GM04504 (cell line): Measurements from ENCODE around the gene TRUB1.
"Not testable (repeated sequence)": the region's sequence is repeated elsewhere in the genome, so short reads cannot be mapped to it uniquely, and the experiment has no call there.

Source experiments
- DNase-seq: peaks from one replicate; pipeline ENCODE4 v3.0.0-alpha.2; 2012; ENCODE audit warnings: low read depth

Gene TRUB1

DNA sequence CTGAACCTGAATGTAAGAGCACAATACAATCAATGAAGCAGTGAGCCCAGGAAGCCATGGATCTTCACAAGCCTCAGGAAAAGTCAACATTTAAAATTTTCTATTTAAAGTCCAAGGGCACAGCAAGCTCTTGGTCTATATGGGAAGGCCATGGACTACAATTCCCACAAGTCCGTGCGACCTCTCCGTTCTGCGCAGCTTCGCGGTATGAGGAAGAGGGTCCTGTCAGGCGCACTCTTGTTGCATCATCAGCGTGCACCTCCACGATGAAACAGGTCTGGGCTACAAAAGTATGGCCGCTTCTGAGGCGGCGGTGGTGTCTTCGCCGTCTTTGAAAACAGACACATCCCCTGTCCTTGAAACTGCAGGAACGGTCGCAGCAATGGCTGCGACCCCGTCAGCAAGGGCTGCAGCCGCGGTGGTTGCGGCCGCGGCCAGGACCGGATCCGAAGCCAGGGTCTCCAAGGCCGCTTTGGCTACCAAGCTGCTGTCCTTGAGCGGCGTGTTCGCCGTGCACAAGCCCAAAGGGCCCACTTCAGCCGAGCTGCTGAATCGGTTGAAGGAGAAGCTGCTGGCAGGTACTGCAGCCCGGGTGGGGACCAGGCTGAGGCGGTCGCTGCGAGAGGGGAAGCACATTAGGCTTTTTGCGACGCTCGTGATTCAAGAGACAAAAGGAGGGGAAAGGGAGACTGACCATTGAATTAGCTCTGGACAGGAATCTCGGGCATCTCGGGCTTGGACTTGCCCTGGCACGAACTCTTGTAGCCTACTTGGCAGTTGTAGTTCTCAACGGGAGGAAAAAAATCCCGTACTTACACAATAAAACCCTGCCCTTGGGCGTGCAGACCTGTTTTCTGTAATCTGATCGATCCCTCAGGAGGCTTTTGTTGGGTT lies at the start of gene TRUB1:
Gene TRUB1, plus strand, starts transcription at position 234 of the 894 bp plus-strand sequence. Its CDS starts 59 bp downstream, at position 293.
- DNase-seq: peak; percentile 85

DNA sequence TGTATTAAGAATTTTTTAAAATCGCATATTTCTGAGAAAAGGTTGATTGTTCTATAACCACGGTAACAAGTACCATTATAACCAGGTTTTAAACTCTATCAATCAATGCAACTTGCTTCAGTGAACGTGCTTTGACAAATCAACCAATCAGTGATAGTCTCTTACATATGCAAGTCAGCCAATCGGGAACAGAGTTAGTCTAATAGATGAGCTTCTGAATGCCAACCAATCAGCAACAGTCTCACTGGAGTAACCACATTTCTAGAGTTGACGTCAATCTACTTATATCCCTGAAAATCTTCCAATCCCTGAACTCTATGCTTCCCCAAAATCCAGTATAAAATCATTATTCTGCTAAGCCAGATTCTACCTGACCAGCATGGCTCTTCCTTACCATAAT lies 44.7 kb upstream of the TRUB1 start:
- DNase-seq: no peak

DNA sequence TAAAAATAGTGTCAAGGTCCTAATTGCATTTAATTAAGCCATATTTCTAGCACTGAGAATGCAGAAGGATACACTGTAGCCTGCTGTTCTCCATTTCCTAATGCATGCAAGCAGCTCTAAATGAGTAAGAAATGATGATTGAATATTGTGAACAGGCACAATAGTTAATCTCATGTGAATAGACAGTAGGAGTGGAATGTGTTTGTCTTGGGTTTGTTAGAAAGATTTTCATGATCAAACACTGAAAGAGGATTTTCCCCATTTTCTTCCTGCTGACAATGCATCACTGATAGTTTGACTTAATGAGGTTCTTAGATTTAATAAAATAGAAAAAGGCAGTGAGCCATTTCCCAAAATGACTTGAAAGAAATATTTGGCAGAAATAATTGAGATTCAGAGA lies 43.1 kb upstream of the TRUB1 start:
- DNase-seq: no peak

DNA sequence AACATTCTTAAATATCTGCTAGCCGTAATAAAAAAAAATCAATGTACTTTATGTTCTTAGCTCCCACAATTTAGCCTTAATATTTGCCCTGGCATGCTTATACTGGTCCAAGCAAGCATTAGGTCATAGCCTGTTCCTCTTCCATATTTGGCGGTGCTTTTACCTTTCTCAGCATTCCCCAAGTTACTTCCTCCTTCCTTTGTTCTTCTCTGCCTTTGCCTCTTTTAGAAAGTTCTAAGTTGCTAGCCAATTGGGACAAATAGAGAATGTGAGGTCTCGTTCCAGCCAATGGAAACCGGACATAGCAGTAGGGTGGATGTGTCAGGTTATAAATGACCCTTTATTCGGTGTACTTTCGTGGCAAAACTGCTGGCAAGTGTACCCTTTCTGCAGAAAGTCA lies 41.0 kb upstream of the TRUB1 start:
- DNase-seq: not testable (repeated sequence)

DNA sequence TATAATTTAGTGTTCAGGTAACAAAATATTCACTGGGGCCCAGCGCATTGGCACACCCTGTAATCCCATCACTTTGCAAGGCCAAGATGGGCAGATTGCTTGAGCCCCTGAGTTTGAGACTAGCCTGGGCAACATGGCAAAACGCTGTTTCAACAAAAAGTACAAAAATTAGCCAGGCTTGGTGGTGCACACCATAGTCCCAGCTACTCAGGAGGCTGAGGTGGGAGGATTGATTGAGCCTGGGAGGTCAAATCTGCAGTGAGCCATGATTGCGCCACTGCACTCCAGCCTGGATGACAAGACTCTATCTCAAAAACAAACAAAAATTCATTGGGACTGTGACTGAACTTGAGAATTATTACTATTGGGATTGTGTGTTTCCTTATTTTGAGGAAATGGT lies 40.4 kb upstream of the TRUB1 start:
- no peak for DNase-seq

DNA sequence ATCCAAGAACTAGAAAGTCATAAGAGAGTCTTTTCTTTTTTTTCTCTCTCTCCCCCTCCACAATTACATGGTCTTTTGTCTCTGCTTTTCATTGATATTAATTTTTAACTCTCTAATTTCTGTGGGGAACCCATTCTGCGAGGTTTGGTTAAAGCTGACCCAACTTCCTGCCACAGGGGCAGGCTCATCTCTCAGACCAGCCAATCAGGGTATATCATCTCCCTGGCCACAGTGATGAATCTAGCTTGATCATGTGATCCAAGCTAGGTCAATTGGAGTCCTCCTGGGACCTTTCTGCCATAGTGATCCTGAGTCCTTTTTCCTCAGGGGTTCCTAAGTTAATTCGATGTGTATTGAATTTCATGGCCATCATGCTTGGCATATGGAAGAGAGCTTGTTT lies 38.0 kb upstream of the TRUB1 start:
- no peak for DNase-seq

DNA sequence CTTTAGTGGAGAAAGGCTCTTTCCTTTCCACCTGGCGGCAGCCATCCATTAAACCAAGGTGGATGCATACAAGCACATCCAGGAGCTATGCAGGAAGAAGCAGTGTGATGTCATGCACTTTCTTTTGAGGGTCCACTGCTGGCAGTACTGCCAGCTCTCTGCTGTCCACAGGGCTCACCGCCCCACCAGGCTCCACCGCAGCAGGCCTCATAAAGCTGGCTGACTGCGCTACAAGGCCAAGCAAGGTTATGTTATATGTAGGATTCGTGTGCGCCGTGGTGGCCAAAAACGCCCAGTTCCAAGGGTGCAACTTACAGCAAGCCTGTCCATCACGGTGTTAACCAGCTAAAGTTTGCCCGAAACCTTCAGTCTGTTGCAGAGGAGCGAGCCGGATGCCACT lies 37.3 kb upstream of the TRUB1 start:
- no peak for DNase-seq

DNA sequence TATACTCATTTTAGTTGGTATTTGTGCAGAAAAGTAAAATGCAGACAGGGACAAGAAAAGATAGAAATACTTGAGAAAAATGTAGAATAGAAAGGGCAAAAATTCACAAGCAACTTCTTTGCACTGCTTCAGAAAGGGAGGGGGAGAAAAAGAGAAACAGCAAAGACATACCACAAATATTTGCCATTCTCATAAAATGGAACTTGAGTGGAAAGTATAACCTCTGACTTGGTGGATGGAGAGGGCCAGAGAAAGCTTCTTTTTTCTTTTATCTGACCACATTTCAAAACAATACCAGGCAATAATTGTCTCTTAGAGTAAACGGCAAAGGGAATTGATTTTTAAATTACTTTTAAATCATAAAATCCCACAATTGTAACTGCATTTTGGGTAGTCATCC lies 35.8 kb upstream of the TRUB1 start:
- no peak for DNase-seq

DNA sequence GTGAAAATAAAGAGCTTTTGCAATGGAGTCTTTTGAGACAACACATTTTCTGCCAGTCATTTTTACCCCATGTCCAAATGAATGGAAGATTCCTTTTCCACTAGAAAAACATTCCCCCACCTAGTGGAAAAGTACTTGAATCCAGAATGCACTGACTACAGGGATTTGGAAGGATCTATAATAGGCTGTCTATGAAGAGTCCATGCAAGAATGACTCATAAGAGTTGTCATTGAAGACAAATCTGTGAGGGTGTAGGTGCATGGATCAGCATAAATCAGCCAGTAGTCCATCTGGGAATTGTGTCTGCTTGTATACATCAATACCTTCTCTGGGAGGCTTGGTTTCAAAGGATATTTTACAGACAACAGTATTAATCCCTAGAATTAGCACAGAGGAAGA lies 32.5 kb upstream of the TRUB1 start:
- no peak for DNase-seq

DNA sequence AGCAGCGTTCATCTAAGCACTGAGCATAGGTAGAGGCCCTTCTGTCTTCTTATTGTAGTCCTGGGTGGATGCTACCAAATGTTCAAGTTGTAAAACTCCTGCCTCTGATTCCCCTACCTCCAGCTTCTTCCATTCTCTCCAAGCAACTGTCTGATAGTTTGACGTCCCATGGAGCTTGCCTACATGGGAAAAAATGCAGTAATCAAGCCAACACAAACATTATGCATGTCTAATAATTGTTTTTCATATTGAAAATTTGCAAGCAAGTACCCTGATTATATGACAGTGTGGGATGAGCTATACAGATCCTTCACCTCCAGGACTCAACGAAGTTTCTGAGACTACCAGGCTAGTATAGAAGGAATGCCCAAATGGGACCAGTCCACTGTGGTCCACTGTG lies 31.0 kb upstream of the TRUB1 start:
- DNase-seq: no peak

DNA sequence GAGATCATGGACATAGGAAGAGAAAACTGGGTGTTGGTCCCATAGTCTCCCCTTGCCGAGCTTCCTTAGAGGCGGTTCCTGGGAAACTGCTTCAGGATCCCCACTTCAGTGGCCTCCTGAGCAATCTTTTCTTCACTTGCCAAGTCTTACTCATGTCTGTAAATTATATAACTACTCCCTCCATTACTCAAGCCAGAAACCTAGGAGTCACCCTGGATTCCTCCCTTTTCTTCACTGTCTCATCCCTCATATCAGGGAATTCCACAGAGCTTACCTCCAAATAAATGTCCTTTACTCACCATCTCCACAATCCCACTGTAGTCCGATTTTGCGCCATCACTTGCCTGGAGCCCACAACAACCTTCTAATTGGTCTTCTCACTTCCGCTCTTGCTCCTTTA lies 29.1 kb upstream of the TRUB1 start:
- no peak for DNase-seq

DNA sequence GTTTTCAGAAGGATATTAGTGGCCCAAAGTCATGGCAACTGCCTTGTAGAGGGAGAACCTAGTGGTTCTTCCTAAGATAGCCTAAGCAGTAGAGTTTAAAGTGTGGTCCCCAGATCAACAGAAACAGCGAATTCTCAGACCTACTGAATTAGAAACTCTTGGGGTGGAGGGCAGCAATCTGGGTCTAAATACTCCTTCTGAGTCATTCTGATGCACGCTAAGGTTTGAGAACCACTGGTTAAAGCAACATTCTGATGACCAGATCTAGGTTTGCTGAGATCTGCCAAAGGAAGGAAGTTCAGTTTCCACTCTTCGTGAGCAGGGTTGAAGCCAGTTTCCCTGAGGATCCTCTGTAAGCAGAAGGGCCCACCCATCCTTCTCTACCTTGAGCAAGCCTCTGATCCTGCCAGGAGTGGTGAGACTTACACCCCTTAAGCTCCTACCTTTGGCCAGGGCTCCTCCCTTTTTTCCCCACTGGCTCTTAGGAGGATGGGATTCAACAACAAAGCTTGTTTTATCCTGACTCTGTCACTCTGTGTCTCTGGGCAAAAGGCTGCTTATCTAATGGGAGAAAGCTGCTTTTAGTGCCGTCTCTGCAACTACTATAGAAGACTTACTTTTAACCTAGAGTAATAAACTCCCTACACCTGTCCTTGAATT lies 26.8 kb upstream of the TRUB1 start:
- DNase-seq: no peak

DNA sequence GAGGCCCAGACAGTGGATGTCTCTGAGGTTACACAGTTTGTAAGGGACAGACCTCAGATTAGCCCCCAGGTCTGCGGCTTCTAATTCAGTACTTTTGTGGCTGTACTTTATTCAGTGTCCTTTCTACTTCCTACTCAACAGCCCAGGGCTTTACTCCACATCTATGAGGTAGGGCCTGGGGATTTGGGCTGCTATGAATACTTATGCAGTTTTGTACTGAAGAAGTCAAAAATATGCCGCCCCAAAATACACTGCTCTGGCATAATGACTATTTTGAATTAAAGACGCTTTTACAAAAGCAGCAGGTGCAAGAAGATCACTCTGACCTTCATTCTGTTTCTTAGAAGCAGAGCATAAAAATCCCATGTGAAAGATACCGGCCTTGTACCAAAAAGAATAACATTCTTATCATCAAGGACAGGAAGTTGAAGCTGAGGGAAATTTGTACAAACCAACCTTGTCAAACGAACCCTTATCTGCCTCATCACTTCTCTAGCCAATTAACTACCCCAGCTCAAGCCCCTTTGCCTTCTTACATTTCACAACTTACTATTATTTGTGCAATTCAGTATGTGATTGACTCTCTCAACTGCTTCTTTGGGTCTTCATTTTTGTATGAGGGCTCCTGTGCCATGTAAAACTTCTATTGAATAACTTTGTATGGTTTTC lies 26.1 kb upstream of the TRUB1 start:
- DNase-seq: no peak

DNA sequence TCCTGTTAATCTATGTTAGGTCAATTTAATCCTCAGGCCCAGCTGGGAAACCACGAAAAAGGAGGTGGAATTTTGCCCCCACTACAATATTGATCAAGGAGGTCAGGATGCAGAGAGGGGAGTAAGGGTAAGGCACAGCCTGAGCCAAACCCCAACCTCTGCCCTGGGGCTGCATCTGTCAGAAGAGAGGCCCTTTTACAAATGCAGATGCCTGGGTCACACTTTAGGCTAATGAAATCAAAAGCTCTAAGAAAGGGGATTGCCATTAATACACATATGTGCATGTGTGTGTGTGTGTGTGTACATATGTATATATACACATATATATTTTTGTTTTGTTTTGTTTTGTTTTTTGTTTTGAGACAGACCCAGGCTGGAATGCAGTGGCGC lies 25.5 kb upstream of the TRUB1 start:
- no peak for DNase-seq

DNA sequence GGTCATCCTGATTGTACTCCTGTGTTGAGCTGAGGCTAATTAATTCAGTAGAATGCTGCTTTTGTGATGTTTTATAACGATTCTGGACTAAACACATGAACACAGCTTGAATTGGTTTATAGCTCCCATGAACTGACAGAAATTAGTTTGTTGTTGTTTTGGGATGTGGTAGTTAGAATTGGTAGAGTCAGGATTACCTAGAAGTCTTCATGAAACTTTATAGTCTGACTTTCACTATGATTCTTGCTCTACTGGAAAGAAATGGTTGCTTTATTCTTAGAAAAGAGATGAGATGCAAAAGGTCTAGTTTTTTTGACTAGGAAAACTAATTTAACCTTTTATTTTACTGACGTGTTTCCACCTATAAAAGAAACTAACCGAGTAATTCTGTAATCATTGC lies 23.4 kb upstream of the TRUB1 start:
- no peak for DNase-seq

DNA sequence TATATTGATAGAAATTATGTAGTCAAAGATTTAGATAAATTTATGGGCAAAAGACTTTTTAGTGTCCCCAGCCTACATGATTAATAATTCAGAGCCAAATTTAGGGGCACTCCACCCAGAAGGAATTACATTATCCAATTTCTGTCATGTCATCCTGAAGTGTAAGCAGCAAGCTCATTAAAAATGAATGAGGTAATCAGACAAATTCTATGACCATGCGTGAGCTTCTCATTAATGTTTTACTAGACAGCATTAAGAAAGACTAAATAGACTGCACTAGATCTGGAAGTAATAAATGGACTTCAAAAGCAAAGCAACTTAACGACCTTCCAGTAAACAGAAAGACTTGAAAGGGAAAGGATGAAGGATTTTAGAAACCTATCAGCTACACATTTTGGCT lies 22.7 kb upstream of the TRUB1 start:
- no peak for DNase-seq

DNA sequence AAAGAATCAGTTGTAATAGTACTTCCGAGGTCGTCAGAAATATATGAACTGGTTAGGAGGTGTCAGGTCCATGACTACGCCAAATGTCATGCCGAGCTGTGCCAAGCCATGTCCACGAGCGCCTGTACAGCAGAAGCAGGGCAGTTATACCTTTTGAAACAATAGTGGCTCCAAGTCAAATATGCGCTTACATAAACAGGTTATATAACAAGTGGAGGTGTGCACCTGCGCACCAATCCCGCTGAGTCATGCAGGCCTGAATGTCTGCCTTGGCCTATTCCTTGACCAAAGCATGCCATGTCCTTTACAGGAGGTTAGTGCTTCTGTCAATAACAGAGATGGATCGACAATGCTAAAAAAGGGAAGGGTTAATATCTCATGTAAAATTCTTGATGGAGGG lies 21.3 kb upstream of the TRUB1 start:
- no peak for DNase-seq

DNA sequence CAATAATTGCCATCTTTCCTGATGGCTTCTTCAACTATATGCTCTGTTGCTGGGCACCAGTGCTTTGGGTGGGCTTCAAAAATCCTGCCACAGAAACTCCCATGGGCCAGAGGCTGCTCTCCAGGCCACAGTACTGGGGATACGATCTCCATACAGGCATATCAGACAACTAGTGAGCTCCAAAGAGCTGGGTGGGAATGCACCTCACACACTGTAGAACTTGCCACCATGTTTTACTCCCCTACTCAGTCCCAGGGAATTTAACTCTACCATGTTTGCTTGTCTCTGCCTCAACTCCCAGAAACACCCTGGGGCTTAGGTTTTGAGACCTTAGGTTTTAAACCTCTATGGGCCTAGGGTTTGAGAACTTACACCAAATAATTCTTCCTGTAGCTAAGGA lies 20.5 kb upstream of the TRUB1 start:
- no peak for DNase-seq

DNA sequence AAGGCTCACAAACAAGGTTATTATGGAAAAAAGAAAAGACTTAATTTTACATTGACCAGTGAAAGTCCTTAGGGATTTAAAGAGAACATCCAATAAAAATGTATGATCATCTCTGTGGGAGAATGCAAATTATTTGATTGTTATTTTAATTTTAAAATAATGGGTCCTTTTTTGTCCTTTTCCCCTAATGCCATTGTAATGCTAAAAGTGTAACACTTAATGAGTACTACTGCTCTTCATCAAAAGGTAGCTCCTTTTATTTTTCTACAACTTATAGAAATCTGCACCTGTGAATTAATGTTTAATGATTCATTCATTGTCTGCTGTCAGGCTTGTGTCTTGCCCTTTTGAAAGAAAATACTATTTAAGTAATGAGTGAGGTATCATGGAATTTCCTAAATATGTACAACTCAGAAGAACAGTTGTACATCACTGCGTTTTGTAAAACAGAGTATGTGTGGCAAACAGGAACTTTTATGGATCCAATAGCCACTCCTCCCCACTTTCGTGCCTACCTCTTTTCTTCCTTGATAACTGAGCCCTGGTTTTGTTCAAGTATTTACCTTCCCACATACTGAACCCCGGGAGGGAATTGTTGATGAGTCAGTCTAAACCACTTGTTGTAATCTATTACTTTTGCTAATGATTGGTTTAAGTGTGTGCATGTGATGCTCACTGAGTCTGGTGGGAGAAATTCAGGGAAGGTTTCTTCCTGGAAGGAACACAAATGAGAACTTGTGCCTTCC lies 19.9 kb upstream of the TRUB1 start:
- no peak for DNase-seq

DNA sequence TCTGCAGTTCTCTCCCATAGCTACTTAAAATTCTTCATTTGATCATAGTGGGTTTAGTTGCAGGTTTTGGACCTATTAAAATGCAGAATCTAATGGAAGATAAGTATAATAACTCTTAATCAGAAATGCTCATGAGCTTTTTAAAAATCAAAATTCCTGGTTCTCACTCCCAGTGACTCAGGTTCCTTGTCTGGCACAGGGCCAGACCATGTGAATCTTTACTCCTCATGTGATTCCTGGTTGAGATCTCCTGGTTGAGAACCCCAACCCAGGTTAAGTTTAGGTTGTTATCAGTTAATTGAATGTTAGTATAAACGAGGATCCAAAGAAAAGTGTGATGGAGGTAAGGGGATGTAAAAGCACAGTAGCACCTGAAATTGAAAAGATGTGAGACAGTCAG lies 17.5 kb upstream of the TRUB1 start:
- no peak for DNase-seq

DNA sequence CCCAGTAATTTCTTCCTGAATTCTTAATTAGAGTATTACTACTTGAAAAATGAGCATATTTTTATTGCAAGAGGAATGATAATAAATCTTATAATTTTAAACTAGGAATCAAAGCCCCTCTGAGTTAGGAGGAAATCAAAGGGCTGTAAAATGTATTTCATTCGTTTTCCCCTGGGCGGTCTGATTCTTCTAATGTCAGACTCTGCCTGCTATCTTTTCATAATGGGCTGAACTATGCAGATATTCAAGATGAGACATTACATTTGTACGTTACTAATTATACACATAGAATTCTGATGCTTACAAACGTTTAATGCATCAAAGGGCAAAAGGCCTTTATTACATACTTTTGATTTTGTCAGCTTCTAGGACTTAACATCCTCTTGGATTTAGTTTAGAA lies 16.0 kb upstream of the TRUB1 start:
- no peak for DNase-seq

DNA sequence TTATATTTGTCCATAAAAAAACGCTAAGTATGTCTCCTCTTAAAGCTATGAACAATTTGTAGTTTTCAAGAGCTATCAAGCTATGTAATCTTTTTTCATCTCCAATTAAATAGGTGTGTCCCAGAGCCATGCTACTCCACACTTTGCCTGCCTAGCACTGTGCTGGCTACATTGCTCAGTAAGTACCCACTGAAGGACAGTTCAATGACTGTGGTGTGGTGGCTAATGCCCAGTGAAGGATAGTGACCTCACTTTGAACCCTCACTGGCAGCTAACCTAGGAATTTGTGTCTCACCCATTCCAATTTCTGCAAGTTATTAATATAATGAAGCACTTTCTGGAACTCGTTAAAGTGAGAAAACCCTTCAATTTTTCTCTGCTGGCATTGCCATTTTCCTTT lies 14.4 kb upstream of the TRUB1 start:
- DNase-seq: no peak
